ENCODE data around the gene POMT1.

- TF ChIP-seq CTCF (IDR thresholded peaks at IDR 0.05; ENCODE audit: borderline replicate concordance, extremely low read depth, low read length, poor library complexity, severe bottlenecking), result no peak
- TF ChIP-seq EZH2 (IDR thresholded peaks at IDR 0.05; ENCODE audit: borderline replicate concordance, low read depth, low read length, severe bottlenecking), result no peak
These were observed 1.1 kb downstream of the POMT1 start for GRCh38 chr9:131503626-131504465.
